Measurements from ENCODE around the gene SPESP1.
"Not testable (repeated sequence)": the region's sequence is repeated elsewhere in the genome, so short reads cannot be mapped to it uniquely, and the experiment has no call there.

Gene SPESP1

DNA sequence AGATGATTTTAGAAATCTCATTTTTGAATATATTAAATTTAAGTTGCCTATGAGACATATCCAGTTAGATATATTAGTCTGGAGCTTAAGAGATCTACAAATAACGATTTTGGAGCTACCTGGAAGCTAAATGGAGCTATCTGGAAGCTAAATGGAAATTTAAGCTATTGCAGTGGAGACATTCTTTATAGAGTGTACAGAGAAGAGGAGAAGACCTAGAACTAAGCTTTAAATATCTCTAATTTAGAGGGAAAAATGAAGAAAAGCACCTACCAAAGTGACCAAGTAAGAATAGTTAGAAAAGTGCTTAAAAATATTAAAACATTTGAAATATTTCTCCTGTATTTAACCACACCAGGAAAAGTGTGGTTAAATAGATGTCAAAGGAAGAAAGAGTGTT is 28.3 kb downstream of the SPESP1 start:
- no peak overlapping the region for H3K4me3 ChIP-seq
- H3K27ac ChIP-seq: no peak overlapping the region

DNA sequence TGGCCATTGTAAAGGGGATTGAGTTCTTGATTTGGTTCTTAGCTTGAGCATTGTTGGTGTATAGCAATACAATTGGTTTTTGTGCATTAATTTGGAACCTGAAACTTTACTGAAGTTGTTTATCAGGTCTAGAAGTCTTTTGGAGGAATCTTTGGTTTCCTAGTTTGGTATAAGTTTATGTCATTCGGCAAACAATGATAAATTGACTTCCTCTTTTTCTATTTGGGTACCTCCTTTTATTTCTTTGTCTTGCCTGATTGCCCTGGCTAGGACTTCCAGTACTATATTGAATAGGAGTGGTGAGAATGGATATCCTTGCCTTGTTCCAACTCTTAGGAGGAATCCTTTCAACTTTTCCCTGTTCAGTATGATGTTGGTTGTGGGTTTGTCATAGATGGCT is 32.1 kb downstream of the SPESP1 start:
- Histone ChIP-seq H3K27ac (no peak overlapping the region), H3K4me3 (no peak overlapping the region)

DNA sequence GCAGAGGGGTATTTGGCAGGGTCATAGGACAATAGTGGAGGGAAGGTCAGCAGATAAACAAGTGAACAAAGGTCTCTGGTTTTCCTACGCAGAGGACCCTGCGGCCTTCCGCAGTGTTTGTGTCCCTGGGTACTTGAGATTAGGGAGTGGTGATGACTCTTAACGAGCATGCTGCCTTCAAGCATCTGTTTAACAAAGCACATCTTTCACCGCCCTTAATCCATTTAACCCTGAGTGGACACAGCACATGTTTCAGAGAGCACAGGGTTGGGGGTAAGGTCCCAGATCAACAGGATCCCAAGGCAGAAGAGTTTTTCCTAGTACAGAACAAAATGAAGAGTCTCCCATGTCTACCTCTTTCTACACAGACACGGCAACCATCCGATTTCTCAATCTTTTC is 33.4 kb downstream of the SPESP1 start:
- not testable (repeated sequence) for H3K4me3 ChIP-seq, H3K27ac ChIP-seq

DNA sequence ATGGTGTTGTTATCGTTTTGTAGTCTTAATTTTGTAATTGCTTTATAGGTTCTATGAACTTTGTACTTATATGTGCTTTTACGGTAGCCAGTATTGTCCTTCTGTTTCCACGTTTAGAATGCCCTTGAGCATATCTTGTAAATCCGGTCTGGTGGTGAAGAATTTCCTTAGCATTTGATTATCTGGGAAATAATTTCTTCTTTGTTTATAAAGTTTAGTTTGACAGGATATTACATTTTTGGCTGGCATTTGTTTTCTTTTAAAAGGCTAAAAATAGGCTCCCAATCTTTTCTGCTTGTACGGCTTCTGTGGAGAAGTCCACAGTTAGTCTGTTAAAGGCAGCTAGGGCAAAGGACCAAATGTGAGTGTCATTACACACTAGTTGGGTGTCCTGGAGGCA is 36.7 kb downstream of the SPESP1 start:
- no peak overlapping the region for H3K27ac ChIP-seq
- H3K4me3 ChIP-seq: no peak overlapping the region

DNA sequence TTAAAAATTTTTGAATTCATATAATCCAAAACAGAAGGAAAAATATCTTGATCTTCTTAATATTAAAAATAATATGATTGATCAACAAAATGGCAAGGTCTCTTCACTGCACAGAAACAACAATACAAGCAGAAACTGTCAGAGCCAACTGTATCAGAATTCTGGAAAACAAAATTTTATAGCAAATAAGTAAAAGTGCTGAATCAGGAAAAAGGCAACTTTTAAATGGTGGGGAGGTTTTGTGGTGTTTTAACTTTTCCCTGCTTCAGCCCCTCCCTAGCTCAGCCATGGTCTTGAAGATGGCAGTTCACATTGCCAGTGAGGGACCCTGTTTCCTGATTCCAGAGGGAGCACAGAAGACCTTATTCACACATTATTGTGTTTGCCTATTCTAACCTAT is 37.6 kb downstream of the SPESP1 start:
- H3K4me3 ChIP-seq: no peak overlapping the region
- H3K27ac ChIP-seq: no peak overlapping the region

DNA sequence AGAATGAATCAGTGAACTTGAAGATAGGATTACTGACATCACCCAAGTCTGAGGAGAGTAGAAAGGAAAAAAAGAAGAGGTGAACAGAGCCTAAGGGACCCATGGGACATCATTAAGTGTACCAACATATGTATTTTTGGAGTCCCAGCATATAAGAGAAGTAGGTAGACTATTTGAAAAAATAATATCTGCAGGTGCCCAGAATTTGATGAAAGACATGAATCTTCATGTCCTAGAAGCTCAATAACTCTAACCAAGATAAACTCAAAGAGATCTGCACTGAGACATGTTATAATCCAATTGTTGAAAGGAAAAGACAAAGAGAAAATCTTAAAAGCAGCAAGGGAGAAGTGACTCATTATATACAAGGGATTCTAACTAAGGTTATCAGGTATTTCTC is 39.0 kb downstream of the SPESP1 start:
- no peak overlapping the region for H3K4me3 ChIP-seq
- H3K27ac ChIP-seq: no peak overlapping the region

DNA sequence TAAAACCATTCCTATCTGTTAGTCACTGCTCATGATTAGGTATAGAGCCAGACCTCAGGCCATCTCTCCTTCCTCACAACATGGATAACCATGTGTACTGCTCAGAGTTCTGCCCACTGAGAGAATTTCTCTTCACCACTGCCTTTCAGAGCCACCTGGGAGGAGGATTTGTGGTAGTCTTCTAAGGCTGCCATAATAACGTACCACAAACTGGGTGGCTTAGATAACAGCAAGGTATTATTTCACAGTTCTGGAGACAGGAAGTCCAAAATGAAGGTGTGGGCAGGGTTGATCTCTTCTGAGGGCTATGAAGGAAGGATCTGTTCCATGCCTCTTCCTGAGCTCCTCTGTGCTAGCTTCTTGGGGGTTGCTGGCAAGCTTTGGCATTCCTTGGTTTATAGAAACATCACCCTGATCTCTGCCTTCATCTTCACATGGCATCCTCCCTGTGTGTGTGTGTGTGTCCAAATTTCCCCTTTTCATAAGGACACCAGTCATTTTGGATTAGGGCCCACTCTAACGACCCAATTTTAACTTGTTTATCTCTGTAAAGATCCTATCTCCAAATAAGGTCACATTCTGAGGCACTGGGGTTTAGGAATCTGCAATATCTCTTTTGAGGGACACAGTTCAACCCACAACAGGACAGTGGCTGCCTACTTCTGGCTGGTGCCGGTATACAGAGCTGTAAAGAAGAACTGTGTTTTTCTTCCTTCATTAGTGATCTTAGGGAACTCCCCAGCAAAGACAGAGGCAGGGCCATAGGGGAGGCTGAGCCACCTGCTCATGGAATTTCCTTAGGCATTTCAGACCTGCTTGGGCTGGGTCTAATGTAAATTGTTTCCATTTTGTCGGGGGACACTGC is 42.1 kb downstream of the SPESP1 start:
- Histone ChIP-seq H3K4me3 (no peak overlapping the region), H3K27ac (no peak overlapping the region)

DNA sequence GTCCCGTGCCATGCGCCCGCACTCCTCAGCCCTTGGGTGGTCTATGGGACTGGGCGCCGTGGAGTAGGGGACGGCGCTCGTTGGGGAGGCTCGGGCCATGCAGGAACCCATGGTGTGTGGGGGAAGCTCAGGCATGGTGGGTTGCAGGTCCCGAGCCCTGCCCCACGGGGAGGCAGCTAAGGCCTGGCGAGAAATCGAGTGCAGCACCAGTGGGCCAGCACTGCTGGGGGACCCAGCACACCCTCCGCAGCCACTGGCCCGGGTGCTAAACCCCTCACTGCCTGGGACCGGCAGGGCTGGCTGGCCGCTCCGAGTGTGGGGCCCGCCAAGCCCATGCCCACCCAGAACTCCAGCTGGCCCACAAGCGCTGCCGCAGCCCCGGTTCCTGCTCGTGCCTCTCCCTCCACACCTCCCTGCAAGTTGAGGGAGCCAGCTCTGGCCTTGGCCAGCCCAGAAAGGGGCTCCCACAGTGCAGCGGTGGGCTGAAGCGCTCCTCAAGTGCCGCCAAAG is 45.4 kb downstream of the SPESP1 start:
- H3K27ac ChIP-seq, H3K4me3 ChIP-seq: not testable (repeated sequence)

DNA sequence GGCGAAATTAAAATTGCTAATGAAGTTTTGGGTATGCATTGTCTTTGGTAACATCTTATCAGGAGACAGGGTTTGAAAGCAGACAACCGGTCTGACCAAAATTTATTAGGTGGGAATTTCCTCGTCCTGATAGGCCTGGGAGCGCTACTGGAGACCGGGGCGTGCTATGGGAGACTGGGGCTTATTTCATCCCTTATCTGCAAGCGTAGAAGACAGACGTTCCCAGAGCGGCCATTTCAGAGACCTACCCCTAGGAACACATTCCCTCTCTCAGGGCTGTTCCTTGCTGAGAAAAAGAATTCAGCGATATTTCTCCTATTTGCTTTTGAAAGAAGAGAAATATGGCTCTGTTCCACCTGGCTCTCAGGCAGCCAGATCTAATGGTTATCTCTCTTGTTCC is 47.1 kb downstream of the SPESP1 start:
- not testable (repeated sequence) for H3K27ac ChIP-seq, H3K4me3 ChIP-seq

DNA sequence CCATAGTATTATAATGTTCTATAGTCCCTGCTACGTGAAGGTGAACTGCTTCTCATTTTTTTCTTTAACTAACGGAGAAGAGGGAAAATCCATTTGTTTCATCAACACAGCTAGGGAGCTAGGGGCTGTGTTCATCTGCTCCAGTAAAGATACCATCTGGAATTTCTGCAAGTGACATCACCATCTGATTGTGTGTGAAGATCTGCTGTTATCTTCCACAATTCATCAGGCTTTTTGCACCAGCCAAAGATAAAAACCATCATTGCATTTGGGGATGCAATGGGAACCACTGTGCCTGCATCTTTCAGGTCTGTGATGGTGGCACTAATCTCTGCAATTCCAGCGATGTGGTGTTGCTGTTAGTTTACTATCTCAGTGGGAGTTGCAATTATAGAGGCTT is 48.7 kb downstream of the SPESP1 start:
- H3K27ac ChIP-seq: no peak overlapping the region
- H3K4me3 ChIP-seq: no peak overlapping the region

DNA sequence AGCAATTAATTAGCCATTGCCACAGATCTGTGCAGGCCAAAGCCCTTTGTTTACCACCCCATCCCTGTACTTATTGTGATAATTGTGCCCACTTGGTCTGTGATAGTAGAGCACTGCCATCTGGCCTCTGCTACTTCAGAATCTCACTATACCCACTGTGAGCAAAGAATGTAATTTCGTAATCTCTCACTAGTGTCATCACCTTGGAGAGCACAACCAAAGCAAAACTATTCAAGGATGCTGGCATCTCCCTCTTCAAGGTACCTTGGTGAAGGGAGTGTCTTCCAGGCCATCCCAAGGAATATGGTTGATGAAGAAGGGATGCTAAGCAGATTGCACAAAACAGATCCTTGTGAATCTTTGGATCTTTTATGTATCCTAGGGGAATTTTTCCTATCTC is 49.5 kb downstream of the SPESP1 start:
- H3K27ac ChIP-seq: no peak overlapping the region
- no peak overlapping the region for H3K4me3 ChIP-seq

DNA sequence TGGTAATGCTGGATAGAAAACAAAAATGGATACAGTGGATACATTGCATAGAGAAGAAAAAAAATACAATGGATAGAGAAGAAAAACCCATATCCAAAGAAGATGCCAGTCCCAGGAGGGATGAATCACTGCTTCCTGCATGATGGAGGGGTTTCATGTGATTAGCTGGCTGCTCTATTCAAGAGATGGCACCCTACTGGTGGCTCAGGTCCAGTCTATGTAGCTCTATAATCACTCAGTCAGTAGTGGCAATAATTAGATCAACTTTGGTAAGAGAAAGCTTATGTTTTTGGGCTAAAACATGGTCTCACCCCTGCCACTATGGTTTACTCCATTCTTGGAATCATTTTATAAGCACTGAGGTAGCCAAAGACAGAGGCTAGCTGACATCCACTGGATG is 50.5 kb downstream of the SPESP1 start:
- Histone ChIP-seq H3K4me3 (no peak overlapping the region), H3K27ac (no peak overlapping the region)

DNA sequence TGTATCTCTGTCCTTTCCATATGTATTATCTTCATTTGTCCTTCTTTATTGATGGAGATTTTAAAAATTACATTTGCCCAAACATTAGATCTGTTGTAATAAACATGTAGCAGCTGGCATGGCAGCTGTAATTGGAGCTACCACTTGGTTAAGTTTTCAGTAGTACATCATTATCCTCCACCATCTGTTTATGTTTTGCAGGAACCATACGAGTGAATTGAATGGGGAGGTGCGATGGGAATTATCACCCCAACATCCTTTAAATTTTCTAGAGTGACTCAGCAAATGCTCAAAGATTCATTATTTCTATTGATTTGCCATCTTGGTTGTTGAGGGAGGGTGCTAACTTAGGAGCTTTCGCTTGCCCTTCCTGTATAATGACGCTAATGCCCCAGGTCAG is 51.6 kb downstream of the SPESP1 start:
- H3K27ac ChIP-seq: no peak overlapping the region

DNA sequence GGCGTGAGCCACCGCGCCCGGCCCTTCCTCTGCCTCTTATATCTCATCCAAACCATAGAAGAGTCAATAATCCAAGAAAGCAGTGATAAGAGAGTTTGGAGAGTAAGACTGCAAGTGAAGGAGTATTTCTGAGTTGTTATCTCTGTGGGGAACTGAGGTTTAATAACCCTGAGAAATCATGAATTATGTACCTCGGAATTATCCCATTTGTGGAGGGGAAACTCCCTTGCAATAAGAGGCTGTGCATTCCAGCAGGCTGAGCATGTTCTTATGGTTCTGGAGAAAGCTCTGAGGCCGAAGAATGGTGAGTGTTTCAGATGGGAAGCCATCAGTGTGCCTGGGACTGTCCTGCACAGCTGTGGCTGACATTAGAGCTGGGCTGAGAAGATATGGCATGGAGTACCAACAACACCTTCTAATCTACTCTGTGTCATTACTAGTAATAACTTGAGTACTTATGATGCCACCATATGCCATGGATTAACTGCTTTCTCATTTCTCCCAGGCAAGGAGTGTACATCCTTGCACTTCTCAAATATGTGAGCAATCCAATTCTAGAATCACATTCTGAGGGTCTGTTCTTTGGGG is 52.7 kb downstream of the SPESP1 start:
- no peak overlapping the region for H3K27ac ChIP-seq
- no peak overlapping the region for H3K4me3 ChIP-seq

More for the DNA sequence above, 51.6 kb downstream of the SPESP1 start:
- no peak overlapping the region for H3K4me3 ChIP-seq

DNA sequence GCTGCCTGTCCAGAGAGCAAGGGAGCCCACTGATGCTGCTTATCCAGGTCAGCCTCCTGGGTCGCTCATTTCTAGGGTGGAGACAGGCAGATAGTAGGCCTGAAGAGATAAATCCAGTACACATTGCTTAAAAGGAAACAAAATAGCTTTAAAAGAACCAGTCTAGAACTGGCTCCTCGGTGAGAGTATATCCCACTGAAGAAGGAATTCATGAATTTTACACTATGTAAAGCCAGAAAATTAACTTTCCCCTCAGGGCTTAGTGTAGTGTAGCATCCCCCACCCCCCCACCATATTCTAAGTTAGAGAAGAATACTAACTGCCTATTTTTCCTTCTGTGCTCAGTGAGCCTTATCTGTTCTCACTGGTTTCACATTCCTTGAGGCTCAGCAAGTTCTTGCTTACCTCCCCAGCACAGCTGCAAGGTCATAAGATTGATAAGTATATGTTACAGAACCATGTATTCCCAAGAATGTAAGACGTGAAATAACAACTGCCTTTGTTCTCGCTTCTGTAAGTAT is 53.7 kb downstream of the SPESP1 start:
- H3K27ac ChIP-seq: no peak overlapping the region
- H3K4me3 ChIP-seq: no peak overlapping the region

DNA sequence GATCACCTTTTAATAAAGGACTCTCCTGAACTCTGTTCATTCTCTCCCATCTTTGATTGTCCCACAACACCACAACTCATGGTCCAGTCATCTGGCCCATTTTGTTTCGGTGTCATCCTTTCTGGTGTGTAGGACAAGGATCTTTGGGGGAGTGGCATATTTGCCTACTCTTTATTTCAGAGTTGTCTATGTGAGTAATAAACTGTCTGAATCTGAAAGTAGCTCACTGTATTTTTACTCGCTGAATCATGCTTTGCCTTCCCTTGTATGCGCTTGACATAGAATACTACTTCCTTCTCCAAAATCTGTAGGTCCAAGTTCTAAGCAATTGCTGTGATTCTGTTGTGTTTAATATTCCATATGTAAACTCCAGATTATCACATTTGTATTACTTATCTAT is 54.3 kb downstream of the SPESP1 start:
- no peak overlapping the region for H3K4me3 ChIP-seq
- H3K27ac ChIP-seq: no peak overlapping the region

DNA sequence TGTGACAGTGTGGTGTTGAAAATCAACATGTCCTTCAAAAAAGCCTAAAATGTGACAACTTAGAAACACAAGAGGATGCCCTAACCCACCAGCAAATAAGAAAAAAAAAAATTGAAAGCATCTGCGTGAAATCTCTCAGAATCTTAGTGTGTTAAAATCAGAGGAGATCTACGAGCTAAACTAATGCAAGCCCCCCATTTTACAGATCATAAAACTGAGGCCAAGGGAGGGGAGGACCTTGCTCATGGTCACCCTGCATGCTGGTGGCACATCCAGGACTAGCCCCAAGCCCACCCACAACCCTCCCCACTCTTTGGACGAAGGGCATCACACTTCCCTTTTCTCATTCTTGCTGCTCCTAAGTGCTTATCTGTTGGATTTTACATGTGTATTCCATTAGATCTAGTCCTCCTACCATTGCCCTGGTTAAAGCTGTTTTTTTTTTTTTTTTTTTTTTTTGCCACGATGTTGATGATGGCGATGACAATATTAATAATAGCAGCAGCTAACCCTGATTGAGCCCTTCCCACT is 55.1 kb downstream of the SPESP1 start:
- no peak overlapping the region for H3K4me3 ChIP-seq
- H3K27ac ChIP-seq: no peak overlapping the region

DNA sequence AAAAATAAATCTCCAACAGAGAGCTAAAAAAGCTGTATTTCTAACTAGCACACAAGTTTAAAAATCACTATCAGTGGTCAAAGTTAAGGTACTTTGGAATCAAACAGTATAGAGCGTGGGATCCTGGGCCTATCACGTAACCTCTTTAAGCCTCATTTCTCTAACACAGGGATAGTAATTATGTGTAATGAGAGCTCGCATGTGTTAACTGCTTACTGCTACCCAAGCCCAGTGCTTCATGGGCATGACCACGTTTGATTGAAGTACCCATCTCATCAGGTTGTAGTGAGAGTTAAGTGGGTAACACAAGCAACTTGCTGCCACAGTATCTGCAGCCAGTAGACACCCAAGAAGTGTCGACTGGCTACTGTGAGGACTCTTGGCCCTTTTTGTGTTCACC is 56.0 kb downstream of the SPESP1 start:
- no peak overlapping the region for H3K27ac ChIP-seq
- no peak overlapping the region for H3K4me3 ChIP-seq

DNA sequence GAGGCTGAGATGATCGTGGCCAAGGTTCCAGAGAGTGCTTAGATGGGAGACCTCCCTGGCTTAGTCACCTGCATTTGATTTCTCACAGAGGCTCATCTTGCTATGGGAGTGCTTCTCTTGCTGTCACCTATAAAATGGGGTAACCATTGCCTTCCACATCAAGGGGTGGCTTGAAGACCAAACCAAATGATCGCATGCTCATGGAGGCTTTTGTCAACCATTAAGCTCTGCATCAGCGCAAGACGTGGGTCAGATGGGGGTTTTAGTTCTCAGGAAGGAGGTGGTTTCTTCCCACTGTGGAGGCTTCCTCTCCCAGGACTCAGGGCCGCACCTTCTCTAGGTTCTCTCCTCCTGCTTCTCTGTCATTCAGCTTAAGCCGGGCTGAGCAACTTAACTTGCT is 56.8 kb downstream of the SPESP1 start:
- H3K27ac ChIP-seq: no peak overlapping the region
- no peak overlapping the region for H3K4me3 ChIP-seq

DNA sequence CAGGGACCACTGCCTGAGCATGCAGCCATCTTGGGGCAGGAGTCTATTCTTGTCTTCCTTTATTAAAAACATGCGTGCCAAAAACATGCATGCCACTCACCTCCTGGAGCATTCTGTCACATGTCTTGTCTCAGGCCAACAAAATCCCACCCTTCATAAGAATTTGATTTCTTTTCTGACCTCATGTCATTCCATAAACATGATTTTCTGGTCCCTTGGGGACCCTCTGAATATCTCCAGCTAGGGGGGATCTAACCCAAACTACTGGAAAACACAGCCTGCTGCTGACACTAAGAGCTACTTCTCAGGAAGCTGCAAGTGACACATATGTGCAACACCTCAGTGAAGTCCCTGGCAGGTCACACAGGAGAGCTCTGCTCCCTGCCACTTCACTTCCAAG is 57.4 kb downstream of the SPESP1 start:
- no peak overlapping the region for H3K4me3 ChIP-seq
- H3K27ac ChIP-seq: no peak overlapping the region
